Lower leg skin (tissue), 3 donors: ENCODE data around the gene CCDC57.

Experiments
- POLR2A ChIP-seq, 2 donors: fragments of 450-650 bp; IDR thresholded peaks; one replicate each; pipeline ENCODE4 v1.6.1; 2016 to 2017; ENCODE audit warnings: antibody characterized with exemption in 2 of 2, mild to moderate bottlenecking in 1 of 2, moderate library complexity in 1 of 2
- TF ChIP-seq, protein P1 (sequence below), 3 donors: fragments of 450-650 bp; IDR thresholded peaks; one replicate each; pipeline ENCODE4 v1.5.1; 2016; ENCODE audit warnings: antibody characterized with exemption in 3 of 3, mild to moderate bottlenecking in 3 of 3, moderate library complexity in 2 of 3

DNA sequence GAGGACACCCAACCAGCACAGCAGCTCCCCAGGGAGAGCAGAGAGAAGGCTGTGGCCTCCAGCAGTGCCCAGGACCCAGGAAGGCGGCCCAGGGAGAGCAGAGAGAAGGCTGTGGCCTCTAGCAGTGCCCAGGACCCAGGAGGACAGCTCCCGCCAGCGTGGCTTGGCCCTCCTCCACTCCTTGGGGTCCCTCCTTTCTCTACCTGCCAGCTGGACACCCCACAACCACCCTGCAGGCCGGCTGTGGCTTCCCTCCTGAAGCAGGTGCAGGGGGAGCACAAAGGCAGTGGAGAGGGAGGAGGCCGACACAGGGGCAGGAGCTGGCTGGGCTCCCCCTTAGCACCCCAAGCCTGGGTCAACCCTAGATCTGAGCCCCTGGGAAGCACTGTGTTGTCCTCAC, 60.5 kb downstream of the CCDC57 start:
- TF ChIP-seq, protein P1, sequence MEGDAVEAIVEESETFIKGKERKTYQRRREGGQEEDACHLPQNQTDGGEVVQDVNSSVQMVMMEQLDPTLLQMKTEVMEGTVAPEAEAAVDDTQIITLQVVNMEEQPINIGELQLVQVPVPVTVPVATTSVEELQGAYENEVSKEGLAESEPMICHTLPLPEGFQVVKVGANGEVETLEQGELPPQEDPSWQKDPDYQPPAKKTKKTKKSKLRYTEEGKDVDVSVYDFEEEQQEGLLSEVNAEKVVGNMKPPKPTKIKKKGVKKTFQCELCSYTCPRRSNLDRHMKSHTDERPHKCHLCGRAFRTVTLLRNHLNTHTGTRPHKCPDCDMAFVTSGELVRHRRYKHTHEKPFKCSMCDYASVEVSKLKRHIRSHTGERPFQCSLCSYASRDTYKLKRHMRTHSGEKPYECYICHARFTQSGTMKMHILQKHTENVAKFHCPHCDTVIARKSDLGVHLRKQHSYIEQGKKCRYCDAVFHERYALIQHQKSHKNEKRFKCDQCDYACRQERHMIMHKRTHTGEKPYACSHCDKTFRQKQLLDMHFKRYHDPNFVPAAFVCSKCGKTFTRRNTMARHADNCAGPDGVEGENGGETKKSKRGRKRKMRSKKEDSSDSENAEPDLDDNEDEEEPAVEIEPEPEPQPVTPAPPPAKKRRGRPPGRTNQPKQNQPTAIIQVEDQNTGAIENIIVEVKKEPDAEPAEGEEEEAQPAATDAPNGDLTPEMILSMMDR (IDR thresholded peaks at IDR 0.05): no peak
- no peak for TF ChIP-seq POLR2A (IDR thresholded peaks at IDR 0.05)
